DMS53 (cell line): ENCODE results near the gene GGA2.

Experiments used
- DNase-seq: peaks from one replicate; lab custom pipeline; 2025; lab: John Stamatoyannopoulos, UW

GGA2 gene

DNA sequence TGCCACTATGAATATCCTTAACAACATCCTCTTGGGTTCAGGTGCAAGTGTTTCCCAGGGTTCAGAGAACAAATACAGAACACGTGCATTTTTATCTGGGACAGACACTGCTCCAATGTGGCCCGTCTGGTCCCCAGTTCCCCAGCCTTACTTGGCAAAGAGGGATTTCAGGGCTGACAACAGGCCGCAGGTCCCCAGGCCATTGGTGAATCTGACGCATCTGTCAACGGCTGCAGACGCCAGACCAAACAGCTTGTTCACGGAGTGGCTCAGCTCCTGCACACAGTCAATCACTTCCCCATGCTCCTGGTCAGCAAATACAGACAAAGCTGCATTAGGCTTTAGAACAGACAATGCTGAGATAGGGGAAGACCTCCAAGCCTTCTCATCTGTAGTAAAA is 93.5 kb downstream of the GGA2 start:
- DNase-seq, result no peak

DNA sequence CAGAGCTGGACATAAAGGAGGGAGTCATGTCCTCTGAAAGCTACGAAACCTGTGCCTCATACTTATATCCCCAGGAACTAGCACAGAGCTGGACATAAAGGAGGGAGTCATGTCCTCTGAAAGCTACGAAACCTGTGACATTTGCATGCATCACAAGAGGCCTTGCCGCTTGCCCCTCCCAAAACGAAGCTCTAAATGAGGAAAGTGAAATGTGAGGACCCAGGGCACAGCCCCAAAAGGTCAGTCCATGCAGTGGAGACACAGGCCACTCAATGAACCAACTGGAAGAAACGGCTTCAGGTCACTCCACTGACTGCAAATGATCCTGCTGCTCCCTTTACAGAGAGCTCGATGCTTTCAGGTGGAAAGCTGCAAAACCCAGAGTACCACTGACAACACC is 95.6 kb downstream of the GGA2 start:
- DNase-seq, result no peak
